Stimulated activated CD4-positive, alpha-beta T cell treated with anti-CD3 and anti-CD28 coated beads, Interleukin-1b, Interleukin-23, amount 100 ng/mL, for 24 hours (primary cell): ENCODE data around the gene RYR1.
"Not testable (repeated sequence)": the region's sequence is repeated elsewhere in the genome, so short reads cannot be mapped to it uniquely, and the experiment has no call there.

Source experiments
- DNase-seq, 4 experiments: peaks; one replicate each; pipeline ENCODE4 v3.0.0-alpha.2; 2020; ENCODE audit warnings: low read depth in 4 of 4, low spot score in 1 of 4

Gene RYR1

GRCh38 chr19:38399537-38399936 lies 34.0 kb upstream of the RYR1 start:
- no peak for DNase-seq

- DNase-seq, result no peak
Measured at GRCh38 chr19:38400361-38400760, 33.1 kb upstream of the RYR1 start.

DNA sequence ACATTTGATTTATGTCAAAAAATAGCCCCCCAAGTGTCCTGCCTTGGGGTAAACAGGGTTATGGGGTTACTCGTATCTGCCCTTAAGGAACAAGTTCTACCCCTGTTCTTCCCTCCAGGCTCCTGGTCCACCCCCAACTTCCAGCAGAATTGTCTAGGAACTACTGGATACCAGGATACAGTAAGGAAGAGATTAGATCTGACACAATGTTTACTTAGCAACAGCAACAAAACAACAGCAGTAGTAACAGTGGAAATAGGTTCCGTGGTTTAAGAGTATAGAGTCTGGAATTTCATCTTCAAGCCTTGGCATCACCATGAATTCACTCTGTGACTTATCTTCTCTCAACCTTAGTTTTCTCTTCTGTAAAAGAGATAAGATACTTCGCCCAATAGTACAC lies 32.3 kb upstream of the RYR1 start:
- no peak for DNase-seq

- no peak for DNase-seq
Measured at GRCh38 chr19:38402623-38402966, 30.9 kb upstream of the RYR1 start.

DNA sequence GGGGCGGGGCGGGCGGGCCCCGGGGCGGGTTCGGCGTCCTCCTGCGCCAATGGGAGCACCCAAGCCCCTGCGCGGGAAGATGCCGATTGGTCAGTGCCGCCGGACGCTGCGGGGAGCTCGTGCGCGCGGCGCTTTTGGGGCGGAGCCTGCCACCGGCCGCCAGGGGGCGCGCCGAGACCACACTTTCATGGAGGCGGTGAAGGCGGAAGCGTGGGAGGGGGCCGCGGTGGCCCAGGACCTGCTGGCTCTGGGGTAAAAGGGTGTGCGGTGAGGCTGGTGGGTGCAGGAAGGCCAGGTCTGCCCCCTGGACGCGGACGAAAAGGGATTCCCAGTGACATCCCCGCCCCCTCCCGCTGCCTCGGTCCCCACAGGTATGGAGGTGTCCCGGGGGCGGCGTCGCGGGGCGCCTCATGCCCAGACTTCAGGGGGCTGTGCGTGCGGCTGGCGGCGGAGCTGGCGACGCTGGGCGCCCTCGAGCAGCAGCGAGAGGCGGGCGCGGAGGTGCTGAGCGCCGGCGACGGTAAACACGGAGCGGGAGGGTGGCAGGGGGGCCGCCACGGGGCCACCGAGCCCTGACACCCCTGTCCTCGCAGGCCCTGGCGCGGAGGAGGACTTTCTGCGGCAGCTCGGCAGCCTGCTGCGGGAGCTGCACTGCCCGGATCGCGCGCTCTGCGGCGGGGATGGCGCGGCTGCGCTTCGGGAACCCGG lies 30.4 kb upstream of the RYR1 start, which contains the start of gene FAM98C:
TSS of gene FAM98C (plus strand) at position 127 of the 708 bp plus-strand sequence. CDS start at position 188, 61 bp downstream.
- DNase-seq, result peak; percentile 91 to 96 (median 94)

DNA sequence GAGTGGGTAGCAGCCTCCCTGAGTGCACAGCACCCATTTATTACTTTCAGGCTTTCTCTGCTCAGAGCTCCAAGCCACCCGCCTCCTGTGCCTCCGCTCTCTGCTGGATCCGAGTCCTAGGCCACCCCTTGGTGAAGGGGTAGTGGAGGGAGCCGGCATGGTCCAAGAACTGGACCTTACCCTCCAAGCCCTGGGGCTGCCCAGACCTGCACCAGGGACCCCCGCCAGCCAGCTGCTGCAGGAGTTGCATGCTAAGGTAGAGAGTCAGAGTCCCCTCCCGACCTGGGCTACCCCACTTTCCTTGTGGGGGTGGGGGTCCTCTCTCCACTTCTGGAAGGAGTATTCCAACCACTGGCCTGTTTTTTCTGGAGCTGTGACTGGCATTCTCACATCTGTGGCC lies 28.6 kb upstream of the RYR1 start:
- DNase-seq, result no peak

DNA sequence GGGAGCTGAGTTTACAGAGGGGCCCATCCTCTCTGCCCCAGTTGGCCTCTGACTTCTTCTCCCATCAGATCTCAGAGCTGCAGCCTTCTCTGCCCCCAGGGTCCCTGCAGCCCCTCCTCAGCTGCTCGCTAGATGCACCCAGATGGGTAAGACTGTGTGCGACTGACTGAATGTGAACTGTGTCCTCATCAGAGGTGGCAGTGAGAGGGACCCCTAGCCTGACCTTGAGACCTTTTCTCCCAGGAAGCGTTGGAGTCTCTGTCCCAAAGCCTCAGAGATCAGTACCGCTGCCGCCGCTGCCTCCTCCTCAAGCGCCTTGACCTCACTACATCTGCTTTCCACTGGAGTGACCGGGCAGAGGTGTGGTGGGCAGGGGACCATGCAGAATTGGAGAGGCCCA lies 28.2 kb upstream of the RYR1 start:
- no peak for DNase-seq

GRCh38 chr19:38409631-38410133 lies 23.8 kb upstream of the RYR1 start:
- no peak for DNase-seq

- not testable (repeated sequence) for DNase-seq
Measured at GRCh38 chr19:38410407-38410806, 23.1 kb upstream of the RYR1 start.

DNA sequence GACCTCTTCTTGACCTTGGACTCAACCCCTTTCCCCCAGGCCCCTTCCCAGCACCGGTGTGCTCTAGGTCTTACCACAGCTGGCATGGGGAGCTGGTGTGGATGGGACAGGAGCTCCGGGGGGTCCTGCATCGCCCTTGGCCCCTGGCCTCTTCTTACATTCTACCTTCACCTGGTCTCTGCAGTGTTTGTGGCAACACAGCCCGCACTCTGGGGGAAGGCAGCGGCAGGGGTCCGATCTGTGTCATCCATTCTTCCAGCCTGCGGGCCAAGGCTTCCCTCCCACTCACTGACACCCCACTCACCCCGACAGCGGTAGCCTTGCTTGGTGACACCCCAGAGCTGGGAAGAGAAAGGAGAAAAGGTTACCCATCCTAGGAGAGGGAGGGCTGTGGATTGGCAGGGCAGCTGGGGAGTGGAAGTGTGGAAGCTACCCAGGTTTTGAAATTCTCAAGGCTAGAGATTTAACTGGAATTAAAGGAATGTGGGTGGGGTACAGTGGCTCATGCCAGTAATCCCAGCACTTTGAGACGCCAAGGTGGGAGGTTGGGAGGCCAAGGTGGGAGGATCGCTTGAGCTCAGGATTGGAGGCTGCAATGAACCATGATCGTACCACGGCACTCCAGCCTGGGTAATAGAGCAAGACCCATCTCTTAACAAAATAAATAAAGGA lies 22.3 kb upstream of the RYR1 start:
- DNase-seq, result no peak

- not testable (repeated sequence) for DNase-seq
Measured at GRCh38 chr19:38411898-38412297, 21.6 kb upstream of the RYR1 start.

DNA sequence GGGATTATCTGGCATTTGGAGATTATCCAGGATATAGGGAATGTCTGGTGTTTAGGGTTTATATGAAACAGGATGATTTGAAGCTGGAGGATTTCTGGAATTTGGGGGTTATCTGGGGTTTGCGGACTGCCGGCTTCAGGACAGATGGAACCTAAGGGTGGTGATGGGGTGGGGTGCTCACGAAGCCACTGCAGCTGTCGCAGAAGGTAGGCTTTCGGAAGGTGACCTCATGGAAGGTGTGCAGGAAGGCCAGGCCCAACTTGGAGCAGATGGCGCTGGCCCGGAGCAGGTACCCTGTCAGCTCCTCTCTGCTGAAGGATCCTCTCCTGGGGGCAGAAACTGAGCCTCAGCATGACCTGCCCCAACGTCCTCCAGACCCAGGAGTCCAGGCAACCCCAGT lies 21.0 kb upstream of the RYR1 start:
- DNase-seq, result no peak

DNA sequence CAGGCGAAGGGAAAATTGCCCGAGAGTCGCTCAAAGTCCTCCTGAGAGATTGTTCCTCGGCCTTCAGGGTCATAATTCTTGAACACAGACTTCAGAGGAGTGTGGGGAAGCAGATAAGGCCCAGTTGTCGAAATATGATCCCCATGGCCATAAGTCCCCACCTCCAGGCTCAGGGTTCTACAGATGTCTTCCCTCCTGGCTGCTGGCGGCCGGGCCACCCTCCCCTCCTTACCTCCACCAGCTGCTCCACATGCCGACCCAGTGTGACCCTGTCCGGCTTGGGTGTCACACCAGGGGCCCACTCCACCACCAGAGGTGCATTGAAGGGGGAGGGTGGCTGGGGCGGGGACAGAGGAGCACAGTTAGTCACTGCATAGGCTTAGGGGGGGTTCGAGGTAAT lies 20.5 kb upstream of the RYR1 start:
- DNase-seq, result no peak

GRCh38 chr19:38413416-38413815 lies 20.1 kb upstream of the RYR1 start:
- DNase-seq, result no peak

DNA sequence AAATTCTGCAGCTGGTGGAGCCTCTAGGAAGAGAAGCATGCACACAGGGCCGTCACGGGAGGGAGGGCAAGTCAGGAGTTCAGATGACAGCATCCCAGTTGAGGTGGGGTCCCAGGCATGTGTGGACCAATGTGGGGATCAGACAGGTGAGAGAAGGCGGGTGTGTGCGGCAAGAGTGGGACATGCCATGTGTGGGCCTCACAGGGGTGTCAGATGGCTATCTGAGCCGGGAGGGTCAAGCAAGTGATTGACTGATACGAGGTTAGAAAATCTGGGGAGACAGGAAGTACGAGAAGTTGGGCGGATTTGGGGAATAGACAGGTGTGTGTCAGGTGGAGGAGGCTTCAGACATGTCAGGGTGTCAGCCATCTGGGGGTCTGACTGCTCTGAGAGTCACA lies 16.3 kb upstream of the RYR1 start:
- DNase-seq, result no peak

- DNase-seq, result peak in 3 of 4 experiments; percentile 41 to 66 (median 47)
Measured at GRCh38 chr19:38417544-38418506, 15.7 kb upstream of the RYR1 start.

- DNase-seq, result no peak
Measured at GRCh38 chr19:38420935-38421334, 12.6 kb upstream of the RYR1 start.

DNA sequence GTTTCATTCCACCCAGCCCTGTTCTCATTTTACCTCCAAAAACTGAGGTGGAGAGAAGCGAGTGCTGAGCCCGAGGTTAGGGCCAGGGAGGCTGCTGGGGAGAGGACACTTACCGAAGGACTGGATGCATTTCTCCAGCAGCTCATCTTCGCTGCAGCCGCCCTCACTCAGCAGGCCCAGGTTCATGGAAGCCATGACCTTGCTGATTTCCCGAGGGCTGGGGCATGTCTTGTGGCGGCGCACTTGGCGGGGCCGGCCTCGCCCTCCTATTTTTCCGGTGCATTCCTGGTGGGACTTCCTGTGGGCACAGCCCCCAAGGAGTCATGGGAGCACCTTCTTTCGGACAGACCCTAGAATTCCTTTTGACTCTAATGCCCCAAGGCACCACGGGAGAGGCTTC lies 11.6 kb upstream of the RYR1 start:
- no peak for DNase-seq

DNA sequence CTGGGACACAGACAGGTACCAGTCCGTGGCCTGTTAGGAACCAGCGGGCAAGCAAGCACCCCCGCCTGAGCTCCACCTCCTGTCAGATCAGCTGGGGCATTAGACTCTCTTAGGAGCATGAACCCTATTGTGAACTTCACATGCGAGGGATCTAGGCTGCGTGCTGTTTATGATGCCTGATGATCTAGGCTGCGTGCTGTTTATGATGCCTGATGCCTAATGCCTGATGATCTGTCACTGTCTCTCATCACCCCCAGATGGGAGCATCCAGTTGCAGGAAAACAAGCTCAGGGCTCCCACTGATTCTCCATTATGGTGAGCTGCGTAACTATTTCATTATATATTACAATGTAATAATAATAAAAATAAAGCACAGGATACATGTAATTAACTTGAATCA lies 11.1 kb upstream of the RYR1 start:
- no peak for DNase-seq

DNA sequence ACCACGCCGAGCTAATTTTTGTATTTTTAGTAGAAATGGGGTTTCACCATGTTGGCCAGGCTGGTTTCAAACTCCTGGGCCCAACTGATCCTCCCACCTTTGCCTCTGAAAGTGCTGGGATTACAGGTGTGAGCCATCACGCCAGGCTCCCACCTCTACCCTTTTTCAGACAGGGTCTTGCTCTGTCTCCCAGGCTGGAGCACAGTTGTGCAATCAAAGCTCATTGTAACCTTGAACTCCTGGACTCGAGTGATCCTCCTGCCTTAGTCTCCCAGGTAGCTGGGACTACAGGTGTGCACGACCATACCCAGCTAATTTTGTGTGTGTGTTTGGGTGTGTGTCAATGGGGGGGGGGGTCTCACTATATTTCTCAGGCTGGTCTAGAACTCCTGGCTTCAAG lies 9.2 kb upstream of the RYR1 start:
- DNase-seq, result no peak

DNA sequence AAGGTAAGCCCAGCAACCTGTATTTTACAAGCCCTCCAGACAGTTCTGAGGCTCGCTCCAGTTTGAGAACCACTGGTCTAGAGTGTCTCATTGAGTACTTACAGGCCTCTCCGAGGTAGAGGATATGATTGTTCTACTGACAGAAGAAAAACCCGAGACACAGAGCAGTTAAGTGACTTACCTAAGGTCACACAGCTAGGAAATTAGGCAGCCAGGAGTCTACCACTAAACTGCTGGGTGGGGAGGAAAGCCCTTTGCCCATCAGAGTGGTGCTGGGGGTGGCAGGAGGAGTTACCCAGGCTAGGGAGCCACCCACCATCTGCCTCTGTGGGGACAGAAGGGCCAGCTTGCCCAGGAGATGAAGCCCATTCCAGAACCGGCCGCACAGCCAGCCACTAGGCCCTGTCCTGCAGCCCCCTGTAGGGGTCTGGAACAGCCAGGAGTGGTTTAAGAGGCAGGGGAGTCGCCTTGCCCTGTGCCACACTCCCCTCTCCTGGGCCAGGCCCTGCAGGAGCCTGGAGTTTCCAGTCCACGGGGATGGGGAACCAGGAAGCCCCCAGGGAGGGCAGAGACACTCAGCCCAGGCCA lies 8.2 kb upstream of the RYR1 start:
- DNase-seq, result no peak
